ENCODE results near the gene CATSPERD.

GRCh38 chr19:5793188-5793587 lies 72.8 kb downstream of the CATSPERD start:
- TF ChIP-seq CTCF (conservative IDR thresholded peaks at IDR 0.05) (no peak), EZH2 (IDR thresholded peaks at IDR 0.05; ENCODE audit: low read depth) (no peak)
